Measurements from ENCODE around the gene SRRM2. TPM values are rescaled to one million over a fixed set of nuclear protein-coding genes. Genes with fewer than 3 reads are reported as not detected.

The SRRM2 gene
- polyA plus RNA-seq, 1 experiment: 105 TPM

DNA sequence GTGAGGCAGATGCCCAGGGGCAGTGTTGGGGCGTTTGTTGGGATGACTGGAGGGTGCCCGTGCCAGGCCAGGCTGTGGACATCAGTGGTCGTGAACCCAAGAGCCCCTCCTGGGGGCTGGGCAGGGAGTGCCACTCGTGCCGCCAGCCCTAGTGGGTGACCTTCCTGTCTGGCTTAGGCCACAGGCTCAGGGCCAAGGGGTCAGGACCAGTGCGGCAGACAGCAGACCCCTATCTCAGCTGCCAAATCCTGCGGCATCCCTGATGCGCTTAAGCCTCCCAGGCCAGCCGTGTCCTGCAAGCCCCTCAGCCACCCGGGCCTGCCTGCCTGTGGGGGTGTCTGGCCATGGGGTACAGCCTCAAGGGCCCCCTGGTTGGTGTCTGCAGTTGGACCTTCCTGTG lies 47.1 kb upstream of the SRRM2 start:
- no peak for DNase-seq (ENCODE audit: low read depth)
- Histone ChIP-seq H3K4me3 (ENCODE audit: low read depth, low read length) (no peak overlapping the region), H3K36me3 (ENCODE audit: control insufficient read depth, insufficient read depth, low read length) (peaks cover 28% of the 10 kb centered on the region), H3K27me3 (ENCODE audit: control insufficient read depth, insufficient read depth, low read length) (no peaks in the 10 kb centered on the region)
- TF ChIP-seq CTCF (IDR thresholded peaks at IDR 0.05; ENCODE audit: insufficient read depth, low read depth, low read length): no peak
- ChIA-PET POLR2A (no interaction called here), CTCF (interaction anchor here (0.6 kb wide), 1 partner anchor 9 kb away, joined by 3 read pairs; no protein-coding TSS in a partner anchor)

GRCh38 chr16:2706085-2706484 lies 46.4 kb upstream of the SRRM2 start:
- CTCF ChIA-PET: no interaction called here
- Histone ChIP-seq H3K27me3 (ENCODE audit: control insufficient read depth, insufficient read depth, low read length) (no peaks in the 10 kb centered on the region), H3K36me3 (ENCODE audit: control insufficient read depth, insufficient read depth, low read length) (peaks cover 24% of the 10 kb centered on the region), H3K4me3 (ENCODE audit: low read depth, low read length) (no peak overlapping the region)
- no peak for DNase-seq (ENCODE audit: low read depth)
- POLR2A ChIA-PET: no interaction called here
- TF ChIP-seq CTCF (IDR thresholded peaks at IDR 0.05; ENCODE audit: insufficient read depth, low read depth, low read length): no peak

DNA sequence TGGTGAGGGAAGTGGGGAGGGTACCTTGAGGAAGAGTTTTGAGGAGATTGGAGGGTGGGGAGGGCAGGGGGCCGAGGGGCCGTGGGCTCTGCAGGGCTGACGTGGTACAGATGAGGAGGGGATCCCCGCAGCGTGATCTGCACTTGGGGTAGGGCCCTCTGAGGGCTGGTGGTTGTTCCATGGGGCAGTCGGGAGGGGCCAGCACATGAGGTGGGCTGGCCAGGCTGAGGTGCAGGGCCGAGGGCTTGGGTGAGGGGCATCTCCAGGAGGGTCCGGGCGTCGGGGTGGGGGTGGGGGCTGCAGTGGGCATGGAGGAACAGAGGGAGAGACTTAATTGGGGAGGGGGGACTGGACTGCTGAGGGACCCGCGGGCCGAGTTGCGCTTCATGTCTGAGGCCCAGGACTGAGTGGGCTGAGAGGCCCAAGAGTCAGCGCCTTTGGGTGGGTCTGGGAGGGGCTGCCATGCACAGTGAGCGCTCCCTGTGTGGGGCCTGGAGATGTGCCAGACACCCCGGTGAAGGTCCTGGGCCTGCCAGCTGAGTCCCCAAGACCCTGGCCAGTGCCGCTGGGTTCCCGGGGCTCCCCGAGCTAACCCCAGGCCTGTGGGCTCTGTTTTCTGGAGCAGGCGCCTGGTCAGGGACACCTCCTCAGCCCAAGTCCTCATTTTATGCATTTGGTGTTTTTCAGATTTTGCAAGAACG lies 45.7 kb upstream of the SRRM2 start:
- Histone ChIP-seq H3K4me3 (ENCODE audit: low read depth, low read length) (no peak overlapping the region), H3K36me3 (ENCODE audit: control insufficient read depth, insufficient read depth, low read length) (peaks cover 23% of the 10 kb centered on the region), H3K27me3 (ENCODE audit: control insufficient read depth, insufficient read depth, low read length) (no peaks in the 10 kb centered on the region)
- DNase-seq (ENCODE audit: low read depth): no peak
- no peak for TF ChIP-seq CTCF (IDR thresholded peaks at IDR 0.05; ENCODE audit: insufficient read depth, low read depth, low read length)
- ChIA-PET POLR2A (no interaction called here), CTCF (no interaction called here)

DNA sequence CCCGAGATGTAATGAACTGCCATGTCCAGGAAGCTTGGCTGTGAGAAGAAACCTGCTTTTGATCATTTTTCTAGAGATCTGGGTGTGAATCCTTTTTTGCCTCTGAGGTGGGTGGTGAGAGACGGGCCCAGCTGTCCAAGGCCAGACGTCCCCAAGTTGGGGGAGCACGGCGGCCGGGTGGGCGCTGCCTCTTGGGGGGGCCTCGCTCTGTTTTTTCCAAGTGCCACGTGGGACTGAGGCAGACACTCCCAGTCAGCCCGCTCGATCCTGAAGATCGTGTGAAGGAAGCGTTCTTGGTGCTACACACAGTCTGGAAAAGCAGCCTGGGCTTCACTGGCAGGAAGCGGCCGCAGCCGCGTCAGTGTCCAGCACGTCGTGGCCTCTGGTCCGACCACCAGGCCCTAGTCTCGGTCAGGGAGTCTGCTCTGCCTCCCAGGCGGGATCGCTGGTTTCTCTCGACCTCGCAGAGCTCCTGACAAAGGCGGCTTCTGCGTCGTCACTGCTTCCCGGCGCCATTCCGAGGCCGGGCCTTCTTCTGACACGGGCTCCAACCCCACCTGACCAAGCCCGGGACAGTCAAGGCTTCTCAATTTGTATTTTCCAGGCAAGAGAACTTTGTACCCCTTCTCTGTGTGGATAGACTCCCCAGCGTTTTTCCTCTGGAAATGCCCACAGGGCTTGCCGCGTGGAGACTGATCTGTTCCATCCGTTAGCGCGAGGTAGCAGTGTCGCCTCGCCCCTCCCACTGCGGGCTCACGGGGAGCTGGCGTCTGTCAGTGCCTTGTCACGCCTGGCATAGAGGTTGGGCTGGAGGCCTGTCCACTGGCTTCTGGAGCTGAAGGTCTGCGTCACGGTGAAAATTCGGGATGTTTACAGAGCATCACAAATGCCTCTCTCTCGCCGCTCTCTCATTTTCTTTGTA lies 44.8 kb upstream of the SRRM2 start:
- CTCF ChIA-PET: interaction anchor here (0.6 kb wide), 1 partner anchor 169 kb away, joined by 3 read pairs; no protein-coding TSS in a partner anchor
- peaks cover 23% of the 10 kb centered on the region for H3K36me3 ChIP-seq (ENCODE audit: control insufficient read depth, insufficient read depth, low read length)
- H3K27me3 ChIP-seq (ENCODE audit: control insufficient read depth, insufficient read depth, low read length): no peaks in the 10 kb centered on the region
- TF ChIP-seq CTCF (IDR thresholded peaks at IDR 0.05; ENCODE audit: insufficient read depth, low read depth, low read length): no peak
- POLR2A ChIA-PET: no interaction called here
- H3K4me3 ChIP-seq (ENCODE audit: low read depth, low read length): no peak overlapping the region
- DNase-seq (ENCODE audit: low read depth): no peak

- Histone ChIP-seq H3K36me3 (ENCODE audit: control insufficient read depth, insufficient read depth, low read length) (peaks cover 23% of the 10 kb centered on the region), H3K4me3 (ENCODE audit: low read depth, low read length) (no peak overlapping the region), H3K27me3 (ENCODE audit: control insufficient read depth, insufficient read depth, low read length) (no peaks in the 10 kb centered on the region)
- no peak for DNase-seq (ENCODE audit: low read depth)
- no peak for TF ChIP-seq CTCF (IDR thresholded peaks at IDR 0.05; ENCODE audit: insufficient read depth, low read depth, low read length)
- POLR2A ChIA-PET: no interaction called here
- CTCF ChIA-PET: no interaction called here
These were observed 44.2 kb upstream of the SRRM2 start for GRCh38 chr16:2708290-2708639.
